Epithelial cell of esophagus (primary cell): ENCODE data around the gene ARNT2.

Source experiments
- DNase-seq: peaks from one replicate; pipeline ENCODE4 v3.0.0; 2010; ENCODE audit warnings: low read depth
- H3K4me3 ChIP-seq: 2 replicates; pipeline ENCODE4 v1.5.1; 2011; ENCODE audit warnings: mild to moderate bottlenecking, low read length, control low read depth
- CTCF ChIP-seq: IDR thresholded peaks from 2 replicates; pipeline ENCODE4 v1.5.1; 2011; ENCODE audit warnings: low read depth, mild to moderate bottlenecking, low read length, control low read depth, inconsistent platforms; ENCODE audit not compliant: insufficient read depth; ENCODE audit errors: missing control alignments

The ARNT2 gene

GRCh38 chr15:80439140-80439539 lies 35.0 kb downstream of the ARNT2 start:
- no peak for DNase-seq
- TF ChIP-seq CTCF: no peak
- H3K4me3 ChIP-seq: no peak overlapping the region

- DNase-seq: no peak
Observed at GRCh38 chr15:80440024-80440423, 35.8 kb downstream of the ARNT2 start.

GRCh38 chr15:80441041-80441440 lies 36.9 kb downstream of the ARNT2 start:
- DNase-seq: no peak
- TF ChIP-seq CTCF: no peak
- no peak overlapping the region for H3K4me3 ChIP-seq

More at GRCh38 chr15:80440024-80440423, 35.8 kb downstream of the ARNT2 start:
- TF ChIP-seq CTCF: no peak
- no peak overlapping the region for H3K4me3 ChIP-seq

GRCh38 chr15:80441714-80442113 lies 37.5 kb downstream of the ARNT2 start:
- TF ChIP-seq CTCF: no peak
- no peak for DNase-seq
- no peak overlapping the region for H3K4me3 ChIP-seq

- no peak for TF ChIP-seq CTCF
- no peak overlapping the region for H3K4me3 ChIP-seq
- DNase-seq: no peak
Observed at GRCh38 chr15:80442728-80443403, 38.7 kb downstream of the ARNT2 start.

- no peak for TF ChIP-seq CTCF
- DNase-seq: no peak
- no peak overlapping the region for H3K4me3 ChIP-seq
Observed at GRCh38 chr15:80444680-80445251, 40.6 kb downstream of the ARNT2 start.
